NCI-H2107 treated with DMSO at 0.1 percent for 48 hours (cell line): Measurements from ENCODE around the gene ANKRD7.
"Not testable (repeated sequence)": the region's sequence is repeated elsewhere in the genome, so short reads cannot be mapped to it uniquely, and the experiment has no call there.

Experiments
- DNase-seq: peaks from one replicate; lab custom pipeline; 2025; ENCODE audit not compliant: unreplicated experiment; lab: John Stamatoyannopoulos, UW

Gene ANKRD7

GRCh38 chr7:118232837-118233236, 8.3 kb downstream of the ANKRD7 start:
- DNase-seq = no peak

GRCh38 chr7:118233799-118234198, 9.3 kb downstream of the ANKRD7 start:
- DNase-seq = no peak

DNA sequence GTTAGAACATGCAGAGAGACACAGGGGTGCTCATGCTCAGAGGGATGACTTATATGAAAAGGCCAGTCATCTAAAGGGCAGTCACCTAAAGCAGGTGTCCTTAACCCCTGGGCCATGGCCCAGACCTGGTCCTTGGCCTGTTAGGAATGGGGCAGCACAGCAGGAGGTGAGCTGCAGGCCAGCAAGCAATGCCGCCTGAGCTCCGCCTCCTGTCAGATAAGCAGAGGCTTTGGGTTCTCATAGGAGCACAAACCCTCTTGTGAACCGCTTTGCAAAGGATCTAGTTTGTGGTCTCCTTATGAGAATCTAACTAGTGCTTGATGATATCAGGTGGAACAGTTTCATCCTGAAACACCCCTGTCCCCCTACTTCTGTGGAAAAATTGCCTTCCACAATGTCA, 14.5 kb downstream of the ANKRD7 start:
- DNase-seq = no peak

GRCh38 chr7:118240320-118240719, 15.8 kb downstream of the ANKRD7 start:
- not testable (repeated sequence) for DNase-seq

- no peak for DNase-seq
These were observed 19.2 kb downstream of the ANKRD7 start for GRCh38 chr7:118243695-118244094.

DNA sequence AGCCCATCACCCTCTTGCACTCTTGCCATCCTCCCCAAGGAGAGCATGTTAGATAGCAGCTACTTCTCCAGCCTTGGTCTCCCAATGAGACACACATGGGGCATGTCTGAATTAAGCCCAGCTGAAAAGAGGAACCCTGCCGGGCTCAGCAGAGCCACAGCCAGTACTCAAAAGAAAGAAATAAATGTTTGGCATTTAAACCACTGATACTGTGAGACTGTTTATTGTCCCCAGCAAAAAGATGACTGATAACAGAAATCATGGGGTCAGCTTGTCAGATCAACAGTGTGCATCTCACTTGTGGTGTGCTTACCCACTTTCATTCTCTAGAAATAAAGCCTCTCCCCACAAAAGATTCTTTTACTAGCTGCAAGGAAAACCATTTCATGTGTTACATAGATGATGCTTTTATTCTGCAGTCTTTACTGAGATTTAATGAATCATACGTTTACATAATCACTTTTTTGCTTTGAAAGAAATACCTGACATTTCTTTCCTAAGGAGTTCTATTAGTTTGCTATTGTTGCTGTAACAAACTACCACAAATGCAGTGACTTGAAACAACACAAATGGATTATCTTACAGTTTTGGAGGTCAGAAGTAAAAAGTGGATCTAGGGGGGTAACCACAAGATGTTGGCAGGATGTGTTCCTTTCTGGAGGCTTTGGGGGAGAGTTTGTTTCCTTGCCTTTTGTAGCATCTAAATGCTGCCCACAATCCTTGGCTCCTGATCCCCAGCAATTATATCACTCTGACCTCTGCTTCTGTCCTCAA, 20.9 kb downstream of the ANKRD7 start:
- no peak for DNase-seq

DNA sequence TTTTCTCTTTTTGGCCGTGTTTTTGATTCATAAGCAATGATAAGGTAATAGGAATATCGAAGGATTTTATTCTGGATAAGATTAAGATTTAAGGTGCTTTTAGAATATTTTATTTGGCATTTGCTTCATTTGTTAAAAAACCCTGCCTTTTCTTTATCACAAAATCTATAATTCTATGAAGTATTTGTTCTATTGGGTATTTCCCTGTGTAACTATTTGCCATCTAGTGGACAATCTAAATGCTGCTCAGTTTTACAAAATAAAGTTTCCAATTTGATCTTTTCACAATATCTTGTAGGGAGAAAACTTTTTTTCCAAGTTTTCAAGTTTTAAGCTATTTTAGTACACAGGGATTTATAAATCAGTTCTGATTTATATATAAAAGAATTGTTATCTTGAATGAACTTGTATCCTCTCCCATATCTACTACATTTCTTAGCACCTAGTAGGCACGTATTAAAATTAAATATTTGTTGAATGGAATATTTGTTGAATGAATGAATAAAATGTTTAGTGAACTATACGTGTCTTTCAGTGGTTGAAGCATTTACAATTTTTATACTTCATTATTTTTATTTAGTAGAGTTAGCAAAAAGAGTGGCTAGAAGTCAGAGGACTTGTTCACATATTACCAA, 26.5 kb downstream of the ANKRD7 start:
- DNase-seq = no peak

GRCh38 chr7:118252087-118252486, 27.6 kb downstream of the ANKRD7 start:
- DNase-seq = no peak

DNA sequence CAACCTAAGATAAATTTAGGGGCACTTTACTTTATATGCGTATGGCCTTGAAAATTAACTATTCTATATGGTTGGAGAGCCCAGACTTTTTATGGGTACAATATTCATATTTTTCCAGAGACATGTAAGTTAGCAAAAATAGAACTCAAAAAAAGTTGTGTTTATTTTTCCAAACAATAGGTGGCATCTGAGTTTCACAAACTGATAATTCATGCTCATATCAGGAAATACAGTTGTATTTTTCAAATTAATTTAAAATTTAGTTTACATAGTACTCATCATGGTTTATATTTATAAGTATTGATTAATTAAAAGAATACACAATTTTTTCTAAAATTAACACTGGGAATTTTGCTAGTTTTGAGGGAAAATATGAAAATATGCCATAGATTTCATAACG, 34.6 kb downstream of the ANKRD7 start:
- no peak for DNase-seq

DNA sequence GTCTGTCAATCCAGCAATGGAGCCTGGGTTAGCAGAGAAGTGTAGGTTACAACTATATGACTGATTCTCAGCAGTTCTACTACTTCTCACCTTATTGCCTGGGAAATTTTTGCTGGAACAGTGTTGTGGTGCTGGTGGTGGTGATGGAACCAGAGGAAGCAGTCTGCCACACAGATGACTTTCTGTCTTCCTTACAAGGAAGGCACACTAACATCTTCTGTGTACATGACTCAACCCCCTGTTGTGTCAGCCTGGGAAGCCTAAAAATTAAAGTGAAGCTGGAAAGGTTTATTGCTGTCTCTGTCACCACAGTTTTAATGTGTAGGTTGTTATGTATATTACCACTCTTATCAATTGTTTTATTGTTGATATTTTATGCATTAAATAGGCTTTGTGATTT, 40.3 kb downstream of the ANKRD7 start:
- no peak for DNase-seq

DNA sequence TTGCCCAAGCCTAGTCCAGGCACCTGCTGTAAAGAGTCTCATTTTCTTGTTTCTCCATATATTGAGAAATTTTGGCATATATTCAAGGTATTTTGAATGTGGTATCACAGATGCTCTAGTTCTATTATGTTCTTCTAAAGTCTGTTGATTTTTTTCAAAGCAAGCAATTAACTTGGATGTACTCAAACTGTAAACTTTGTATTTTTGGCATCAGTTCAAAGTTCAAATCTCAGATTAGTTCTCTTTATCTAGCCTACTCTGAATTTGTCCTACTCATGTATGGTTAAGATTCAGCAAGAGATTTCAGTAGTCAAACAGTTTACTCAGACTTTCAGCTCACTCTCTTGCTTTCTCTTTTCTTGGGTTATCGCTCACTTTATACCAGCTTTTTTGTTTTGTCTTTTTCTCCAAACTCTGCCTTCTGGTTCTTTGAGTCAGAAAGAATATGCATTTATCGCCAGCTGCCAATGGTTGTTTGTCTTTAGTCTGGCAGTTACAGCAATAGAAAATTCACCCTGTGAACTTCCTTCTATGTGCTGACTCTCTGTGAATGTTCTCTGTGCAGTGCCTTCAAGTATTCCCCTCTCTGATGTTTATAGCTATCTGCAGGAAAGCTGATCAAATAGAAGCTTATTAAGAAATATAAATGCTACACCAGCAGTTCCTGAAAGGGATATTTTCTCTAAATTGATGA, 56.0 kb downstream of the ANKRD7 start:
- DNase-seq = no peak

DNA sequence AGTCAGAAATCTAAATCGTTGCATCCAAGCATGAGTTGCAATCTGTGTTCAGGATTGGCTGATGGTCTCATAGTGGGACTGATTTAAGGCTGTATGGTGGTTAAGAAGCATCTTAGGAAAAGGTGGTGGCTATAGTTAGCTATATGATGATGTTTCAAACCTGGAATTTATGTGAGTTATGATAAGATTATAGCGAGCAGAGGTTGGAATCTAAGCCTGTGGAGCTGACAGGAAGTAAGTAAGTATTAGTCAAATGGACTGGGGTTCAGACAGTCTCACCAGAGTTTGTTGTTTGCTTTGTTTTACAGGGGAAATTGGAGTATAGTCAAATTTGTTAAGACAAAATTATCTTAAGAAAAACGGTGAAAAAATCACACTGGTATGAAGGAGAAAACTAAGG, 56.7 kb downstream of the ANKRD7 start:
- DNase-seq = no peak

GRCh38 chr7:118285358-118285757, 60.9 kb downstream of the ANKRD7 start:
- DNase-seq = no peak

- no peak for DNase-seq
These were observed 61.6 kb downstream of the ANKRD7 start for GRCh38 chr7:118286131-118286530.

DNA sequence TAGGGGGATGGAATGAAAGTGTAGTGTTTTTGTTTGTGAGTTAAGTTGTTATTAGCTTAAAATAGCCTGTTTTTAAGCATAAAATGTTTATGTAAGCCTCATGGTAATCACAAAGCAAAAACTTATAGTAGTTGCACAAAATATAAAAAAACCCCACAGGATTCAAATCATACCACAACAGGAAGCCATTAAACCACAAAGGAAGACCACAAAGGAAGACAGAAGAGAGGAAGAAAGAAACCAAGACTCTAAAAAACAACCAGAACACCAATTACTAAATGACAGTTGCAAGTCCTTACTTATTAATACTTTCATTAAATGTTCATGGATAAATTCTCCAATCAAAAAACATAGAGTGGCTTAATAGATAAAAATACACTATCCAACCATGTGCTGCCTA, 63.6 kb downstream of the ANKRD7 start:
- DNase-seq = no peak

- DNase-seq = no peak
These were observed 65.0 kb downstream of the ANKRD7 start for GRCh38 chr7:118289476-118289875.
